IPS DF 6.9 (cell line): Measurements from ENCODE around the gene PRELID2.
A peak's percentile ranks its signal among the peaks of the same experiment; 100 is the strongest.

Experiments used
- DNase-seq: peaks from one replicate; pipeline ENCODE4 v3.0.0-alpha.2; 2013; ENCODE audit warnings: low read depth, low spot score
- H3K27ac ChIP-seq: one replicate; pipeline ENCODE4 v1.5.1; 2013; ENCODE audit warnings: low read length, control low read depth
- H3K27me3 ChIP-seq: 2 replicates; pipeline ENCODE4 v1.6.1; 2013; ENCODE audit warnings: mild to moderate bottlenecking, low read length; ENCODE audit not compliant: control insufficient read depth, insufficient read depth
- H3K36me3 ChIP-seq: 2 replicates; pipeline ENCODE4 v1.6.1; 2013; ENCODE audit warnings: low read length; ENCODE audit not compliant: control insufficient read depth, insufficient read depth
- H3K4me1 ChIP-seq: 2 replicates; pipeline ENCODE4 v1.6.1; 2013; ENCODE audit warnings: low read length; ENCODE audit not compliant: control insufficient read depth, insufficient read depth
- H3K4me3 ChIP-seq: 2 replicates; pipeline ENCODE4 v1.5.1; 2013; ENCODE audit warnings: mild to moderate bottlenecking, low read length
- H3K9me3 ChIP-seq: 2 replicates; pipeline ENCODE4 v1.6.1; 2013; ENCODE audit warnings: low read length, inconsistent platforms; ENCODE audit not compliant: control insufficient read depth, insufficient read depth
- WGBS: extraction: QIAGEN DNeasy Blood & Tissue Kit; methylation state at CpG from one replicate; pipeline ENCODE4 v1.1.7; 2013; ENCODE audit warnings: mixed read lengths, missing lambda C conversion rate; ENCODE audit not compliant: insufficient read length, insufficient coverage; 5-methylcytosine and 5-hydroxymethylcytosine counted together

Gene PRELID2

DNA sequence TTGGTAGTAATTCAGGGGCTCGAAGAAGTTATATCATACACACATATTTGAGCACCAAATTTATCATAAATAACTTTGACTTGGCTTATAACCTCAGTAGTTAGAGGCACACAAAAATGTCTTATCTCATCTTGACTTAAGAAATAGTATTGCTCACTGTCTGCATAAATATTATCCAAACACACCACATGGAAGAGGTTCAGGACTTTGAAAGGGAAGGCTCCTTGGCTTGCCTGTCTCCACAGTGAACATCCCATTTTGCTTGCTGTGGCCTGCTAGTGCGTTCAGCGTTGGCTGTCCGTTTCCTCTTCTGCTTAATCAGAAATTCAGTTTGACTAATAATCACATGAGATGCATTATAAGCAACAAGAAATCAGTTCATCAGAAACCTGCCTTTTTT lies 23.8 kb upstream of the PRELID2 start:
- Histone ChIP-seq H3K27me3 (no peaks in the 10 kb centered on the region), H3K9me3 (no peaks in the 10 kb centered on the region), H3K27ac (no peak overlapping the region), H3K36me3 (no peaks in the 10 kb centered on the region), H3K4me1 (no peaks in the 10 kb centered on the region; the same call in 1 of the 2 replicates), H3K4me3 (no peak overlapping the region)
- no CpG with 5 or more reads among the region's 4 CpGs for WGBS
- no peak for DNase-seq

DNA sequence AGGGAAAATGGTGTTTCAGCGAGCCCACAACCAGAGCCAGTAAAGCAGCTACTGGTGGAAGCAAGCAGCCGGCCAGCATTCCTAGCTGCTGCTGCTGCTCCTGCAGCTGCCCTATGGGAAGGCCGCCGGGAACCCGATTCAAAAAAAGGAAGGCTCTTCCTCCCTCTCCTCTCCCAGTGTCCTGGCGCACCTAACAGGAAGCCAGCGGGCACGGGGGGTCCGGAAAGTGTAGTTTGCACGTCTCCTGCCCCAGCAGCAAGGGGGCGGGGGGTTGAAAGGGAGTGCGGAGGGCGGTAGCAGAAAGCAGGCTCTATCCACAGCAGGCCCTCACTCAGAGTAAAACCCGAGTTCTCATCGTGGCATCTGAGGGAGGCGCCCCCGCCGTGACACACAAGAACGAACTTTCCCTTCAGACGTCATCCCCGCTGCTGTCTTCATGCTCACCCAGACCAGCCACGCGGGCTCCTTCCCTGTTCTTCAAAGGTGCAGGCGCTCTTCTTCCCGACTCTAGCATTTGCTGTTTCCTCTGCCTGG lies 21.2 kb upstream of the PRELID2 start:
- WGBS = no CpG with 5 or more reads among the region's 25 CpGs
- DNase-seq = peak; percentile 60
- H3K4me1 ChIP-seq = no peaks in the 10 kb centered on the region; the same call in 1 of the 2 replicates
- peak overlapping the region; percentile 33; the same call in 1 of the 2 replicates for H3K4me3 ChIP-seq
- H3K9me3 ChIP-seq = no peaks in the 10 kb centered on the region
- no peak overlapping the region for H3K27ac ChIP-seq
- no peaks in the 10 kb centered on the region for H3K27me3 ChIP-seq
- no peaks in the 10 kb centered on the region for H3K36me3 ChIP-seq

DNA sequence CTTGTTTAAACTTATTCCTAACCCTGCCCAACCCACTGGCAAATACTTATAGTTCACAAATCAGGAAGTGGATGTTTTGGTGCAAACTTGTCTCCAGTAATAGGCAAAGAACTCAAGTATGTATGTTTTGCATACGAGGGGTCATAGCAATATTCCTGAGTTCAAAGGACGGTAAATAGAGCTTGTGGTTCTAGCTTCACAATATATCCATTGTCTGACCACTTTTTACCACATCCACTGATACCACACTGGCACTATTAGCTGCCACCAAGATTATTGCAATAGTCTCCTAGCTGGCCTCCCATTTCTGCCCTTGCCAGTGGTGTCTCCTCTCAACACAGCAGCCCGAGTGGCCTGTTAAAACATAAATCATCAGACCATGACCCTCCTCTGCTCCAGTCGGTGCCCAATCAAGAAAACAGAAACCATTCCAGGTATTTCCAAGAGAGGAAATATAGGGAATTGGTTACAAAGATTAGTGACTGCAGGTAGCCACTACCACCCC lies 20.7 kb upstream of the PRELID2 start:
- no CpG with 5 or more reads among the region's 4 CpGs for WGBS
- H3K4me1 ChIP-seq = no peaks in the 10 kb centered on the region; the same call in 1 of the 2 replicates
- H3K36me3 ChIP-seq = no peaks in the 10 kb centered on the region
- DNase-seq = no peak
- H3K4me3 ChIP-seq = peak overlapping the region; percentile 33; the same call in 1 of the 2 replicates
- no peaks in the 10 kb centered on the region for H3K27me3 ChIP-seq
- H3K9me3 ChIP-seq = no peaks in the 10 kb centered on the region
- H3K27ac ChIP-seq = no peak overlapping the region

DNA sequence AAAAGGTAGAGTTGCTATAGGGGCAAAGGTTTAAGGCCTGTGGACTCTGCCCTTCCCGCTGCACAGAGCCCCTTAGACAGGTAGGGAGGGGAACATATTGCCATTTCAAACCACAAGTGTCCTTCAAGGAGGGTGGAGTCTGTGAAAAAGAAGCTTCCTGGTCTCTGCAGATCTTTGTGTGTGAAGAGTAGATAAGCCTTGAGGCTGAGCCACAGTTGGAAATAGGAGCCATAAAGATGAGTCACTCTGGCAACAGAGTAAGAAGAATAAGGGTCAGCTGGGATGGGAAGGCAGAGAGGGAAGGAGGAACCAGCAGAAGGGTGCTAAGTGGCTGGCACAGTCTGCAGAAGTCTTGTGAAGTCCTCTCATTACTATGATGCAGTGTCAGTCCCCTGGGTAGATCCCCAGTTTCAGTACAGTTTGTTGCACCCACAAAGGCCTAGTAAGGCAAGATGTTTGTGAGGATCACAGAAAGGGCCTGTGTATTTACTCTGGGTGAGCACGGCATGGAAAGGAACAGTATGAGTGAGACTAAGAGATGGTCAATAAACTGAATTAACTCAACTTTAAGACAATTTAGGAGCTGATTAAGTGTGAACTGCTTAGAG lies 19.6 kb upstream of the PRELID2 start:
- no peak for DNase-seq
- no CpG with 5 or more reads among the region's 2 CpGs for WGBS
- no peak overlapping the region for H3K27ac ChIP-seq
- H3K36me3 ChIP-seq = no peaks in the 10 kb centered on the region
- no peaks in the 10 kb centered on the region; the same call in 1 of the 2 replicates for H3K4me1 ChIP-seq
- no peaks in the 10 kb centered on the region for H3K27me3 ChIP-seq
- no peak overlapping the region for H3K4me3 ChIP-seq
- no peaks in the 10 kb centered on the region for H3K9me3 ChIP-seq

DNA sequence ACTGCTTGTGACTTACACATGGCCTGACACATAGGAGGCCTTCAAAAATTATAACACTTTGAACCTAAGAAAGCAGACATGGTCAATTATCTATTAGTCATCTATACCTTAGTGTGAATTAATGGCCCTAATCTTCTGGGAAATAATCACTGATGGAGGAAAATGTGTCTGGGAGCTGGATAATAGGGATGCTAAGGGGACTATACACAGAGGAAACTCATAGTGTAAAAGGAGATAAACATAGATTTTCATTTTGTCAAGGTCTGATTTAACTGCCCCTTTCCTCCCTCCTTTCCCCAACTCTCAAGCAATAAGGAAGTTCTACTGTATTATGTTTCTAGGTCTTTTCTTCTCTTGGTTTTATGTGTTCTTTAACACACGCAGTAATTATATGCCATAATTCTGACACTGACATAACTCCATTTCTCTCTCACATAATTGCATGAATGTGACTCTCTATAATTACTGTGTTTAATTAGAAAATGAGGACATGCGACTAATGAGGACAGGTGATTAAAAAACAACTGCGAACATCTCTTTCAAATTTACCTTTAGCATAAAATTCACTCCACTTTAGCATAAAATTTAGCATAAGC lies 18.7 kb upstream of the PRELID2 start:
- no peaks in the 10 kb centered on the region; the same call in 1 of the 2 replicates for H3K4me1 ChIP-seq
- H3K36me3 ChIP-seq = no peaks in the 10 kb centered on the region
- H3K9me3 ChIP-seq = no peaks in the 10 kb centered on the region
- no peak overlapping the region for H3K27ac ChIP-seq
- H3K4me3 ChIP-seq = no peak overlapping the region
- no peak for DNase-seq
- no peaks in the 10 kb centered on the region for H3K27me3 ChIP-seq
- no CpG with 5 or more reads among the region's 3 CpGs for WGBS

DNA sequence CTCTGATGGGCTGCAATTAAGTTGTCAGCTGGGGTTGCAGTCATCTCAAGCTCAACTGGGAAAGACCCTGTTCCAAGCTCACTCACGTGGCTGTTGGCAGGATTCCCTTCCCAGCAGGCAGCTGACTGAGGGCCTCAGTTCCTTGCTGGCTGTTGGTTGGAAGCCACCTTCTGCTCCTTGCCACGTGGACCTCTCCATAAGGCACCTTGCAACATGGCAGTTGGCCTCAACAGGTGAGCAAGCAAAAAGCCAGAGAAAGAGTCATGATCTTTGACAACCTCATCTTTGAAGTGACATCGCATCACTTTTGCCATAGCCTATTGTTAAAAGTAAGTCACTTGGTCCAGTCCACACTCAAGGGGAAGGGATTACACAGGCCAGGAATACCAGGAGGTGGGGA lies 17.8 kb upstream of the PRELID2 start:
- no CpG with 5 or more reads among the region's 3 CpGs for WGBS
- no peak overlapping the region for H3K27ac ChIP-seq
- no peaks in the 10 kb centered on the region; the same call in 1 of the 2 replicates for H3K4me1 ChIP-seq
- DNase-seq = no peak
- no peak overlapping the region for H3K4me3 ChIP-seq
- no peaks in the 10 kb centered on the region for H3K36me3 ChIP-seq
- no peaks in the 10 kb centered on the region for H3K9me3 ChIP-seq
- H3K27me3 ChIP-seq = no peaks in the 10 kb centered on the region

DNA sequence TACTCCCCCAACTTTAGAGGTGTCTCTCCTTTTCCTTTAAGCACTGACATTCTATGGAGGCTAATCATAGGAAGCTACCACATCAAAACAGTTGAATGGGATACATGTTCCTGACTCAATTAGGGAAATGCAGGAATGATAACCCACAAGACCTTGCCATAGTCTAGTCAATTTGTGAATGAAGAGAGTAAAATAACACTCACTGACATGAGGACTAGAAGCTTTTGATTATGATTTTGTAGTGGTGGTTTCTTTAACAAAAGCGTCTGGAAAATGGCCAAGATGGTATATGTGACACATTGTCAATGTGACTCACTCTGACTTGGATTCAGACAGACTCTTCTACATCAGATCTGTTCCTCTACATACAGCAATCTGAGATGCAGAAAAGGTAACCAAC lies 13.7 kb upstream of the PRELID2 start:
- Histone ChIP-seq H3K36me3 (no peaks in the 10 kb centered on the region), H3K4me3 (no peak overlapping the region), H3K27ac (no peak overlapping the region), H3K9me3 (no peaks in the 10 kb centered on the region), H3K27me3 (no peaks in the 10 kb centered on the region), H3K4me1 (no peaks in the 10 kb centered on the region)
- no CpG with 5 or more reads among the region's 1 CpG for WGBS
- no peak for DNase-seq

DNA sequence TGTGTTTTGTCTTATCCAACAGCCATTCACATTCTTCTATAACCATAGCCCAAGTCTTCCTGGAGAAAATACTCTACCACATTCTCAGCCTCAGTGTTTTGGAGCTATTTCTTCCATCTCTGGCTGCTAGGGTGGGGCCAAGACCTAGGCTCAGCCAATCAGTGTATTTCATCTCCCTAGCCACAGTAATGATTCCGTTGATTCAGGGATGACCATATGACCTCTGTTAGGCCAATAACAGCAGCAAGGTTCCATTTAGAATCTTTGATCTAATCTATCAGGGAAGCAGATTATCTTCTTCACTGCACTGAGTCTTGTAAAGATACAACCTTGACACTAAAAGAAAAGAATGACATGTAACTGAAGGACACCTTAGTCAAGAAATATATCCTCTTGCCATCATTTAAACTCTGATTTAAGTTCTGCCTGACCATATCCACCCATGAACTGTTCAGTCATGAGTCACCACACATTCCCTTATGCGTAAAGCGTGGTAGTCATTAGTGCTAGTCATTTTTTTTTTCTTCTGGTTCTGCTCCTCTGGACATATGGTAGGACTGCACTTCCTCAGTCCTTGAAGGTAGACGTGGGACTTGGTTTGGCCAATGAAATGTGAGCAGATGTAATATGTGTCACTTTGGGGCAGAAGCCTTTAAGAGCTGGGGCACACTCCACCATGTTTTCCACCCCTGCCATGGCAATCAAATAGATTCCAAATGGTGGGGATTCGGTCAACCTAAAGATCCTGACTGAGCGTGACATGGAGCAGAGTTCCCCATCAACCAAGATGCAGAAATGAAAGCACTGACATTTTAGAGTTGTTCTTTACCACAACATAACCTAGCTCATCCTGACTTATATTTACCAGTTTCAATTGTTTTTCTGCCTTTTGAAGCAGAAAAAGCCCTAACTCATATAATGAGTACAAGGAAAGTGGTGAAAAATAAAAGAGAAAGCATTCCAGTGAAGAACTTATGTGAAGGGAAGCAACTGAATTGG lies 12.7 kb upstream of the PRELID2 start:
- H3K27me3 ChIP-seq = no peaks in the 10 kb centered on the region
- no peaks in the 10 kb centered on the region for H3K4me1 ChIP-seq
- H3K36me3 ChIP-seq = no peaks in the 10 kb centered on the region
- DNase-seq = no peak
- no peak overlapping the region for H3K4me3 ChIP-seq
- WGBS = no CpG with 5 or more reads among the region's 6 CpGs
- no peaks in the 10 kb centered on the region for H3K9me3 ChIP-seq
- H3K27ac ChIP-seq = no peak overlapping the region

DNA sequence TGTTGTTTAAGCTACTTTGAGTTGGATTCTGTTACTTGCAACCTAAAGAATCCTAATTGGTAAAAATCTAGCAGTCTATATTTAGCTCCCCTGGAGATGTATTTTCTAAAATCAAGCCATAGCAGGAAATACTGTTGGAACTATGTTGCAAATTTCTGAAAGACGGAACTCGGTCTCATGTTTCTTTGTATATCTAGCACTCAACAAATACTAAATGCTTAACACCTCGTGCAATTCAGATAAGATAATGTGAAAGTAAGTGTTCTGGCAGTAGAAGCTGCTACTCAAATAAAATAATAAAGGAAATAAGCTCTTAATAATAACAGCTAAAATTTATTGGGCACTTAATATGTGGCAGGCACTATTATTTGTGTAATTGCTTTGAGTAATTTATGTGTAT lies 10.9 kb upstream of the PRELID2 start:
- no peaks in the 10 kb centered on the region for H3K36me3 ChIP-seq
- no peak for DNase-seq
- no peak overlapping the region for H3K4me3 ChIP-seq
- no peaks in the 10 kb centered on the region for H3K27me3 ChIP-seq
- no peaks in the 10 kb centered on the region for H3K9me3 ChIP-seq
- no peaks in the 10 kb centered on the region for H3K4me1 ChIP-seq
- no peak overlapping the region for H3K27ac ChIP-seq
- WGBS = no CpG with 5 or more reads among the region's 3 CpGs

DNA sequence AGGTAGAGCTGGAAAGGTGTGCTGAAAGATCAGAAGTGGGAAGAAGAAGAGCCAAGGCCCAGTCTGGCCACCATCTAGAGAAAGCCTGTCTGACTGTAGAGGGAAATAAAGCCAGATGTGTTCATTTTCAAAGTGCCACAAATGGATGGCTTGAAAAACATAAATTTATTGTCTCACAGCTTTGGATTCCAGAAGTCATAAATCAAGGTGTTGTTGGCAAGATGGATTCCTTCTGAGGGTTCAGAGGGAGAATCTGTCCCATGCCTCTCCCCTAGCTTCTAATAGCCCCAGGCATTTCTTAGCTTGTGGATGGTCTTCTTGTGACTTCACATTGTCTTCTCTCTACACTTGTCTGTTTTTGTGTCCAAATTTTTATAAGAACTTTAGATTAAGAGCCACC lies 6.2 kb upstream of the PRELID2 start:
- H3K27ac ChIP-seq = no peak overlapping the region
- no peaks in the 10 kb centered on the region for H3K27me3 ChIP-seq
- H3K36me3 ChIP-seq = no peaks in the 10 kb centered on the region
- DNase-seq = no peak
- no peaks in the 10 kb centered on the region for H3K4me1 ChIP-seq
- no peak overlapping the region for H3K4me3 ChIP-seq
- no peaks in the 10 kb centered on the region for H3K9me3 ChIP-seq
